EL (cell line): ENCODE data around the gene DNAJC5G.

Experiments
- DNase-seq: peaks from one replicate; pipeline ENCODE4 v3.0.0-alpha.2; 2016

The DNAJC5G gene

GRCh38 chr2:27275211-27276150 is at the start of gene DNAJC5G:
Gene DNAJC5G, plus strand, starts transcription at chr2:27275433. Its CDS starts 1,296 bp downstream, at chr2:27276729.
- no peak for DNase-seq

GRCh38 chr2:27225526-27225925 is 49.7 kb upstream of the DNAJC5G start:
- no peak for DNase-seq

- DNase-seq: no peak
Measured at GRCh38 chr2:27227501-27227900, 47.7 kb upstream of the DNAJC5G start.

GRCh38 chr2:27231921-27232320 is 43.3 kb upstream of the DNAJC5G start:
- DNase-seq: no peak

- DNase-seq: no peak
Measured at GRCh38 chr2:27233341-27233740, 41.9 kb upstream of the DNAJC5G start.

- DNase-seq: no peak
Measured at GRCh38 chr2:27236136-27236535, 39.1 kb upstream of the DNAJC5G start.

GRCh38 chr2:27236626-27237025 is 38.6 kb upstream of the DNAJC5G start:
- no peak for DNase-seq

GRCh38 chr2:27237341-27237945 is 37.8 kb upstream of the DNAJC5G start:
- DNase-seq: no peak

- DNase-seq: no peak
Measured at GRCh38 chr2:27238976-27239375, 36.3 kb upstream of the DNAJC5G start.

- DNase-seq: no peak
Measured at GRCh38 chr2:27240406-27240805, 34.8 kb upstream of the DNAJC5G start.

GRCh38 chr2:27241761-27242613 is 33.2 kb upstream of the DNAJC5G start:
- DNase-seq: no peak

- DNase-seq: no peak
Measured at GRCh38 chr2:27242614-27242951, 32.6 kb upstream of the DNAJC5G start.

- no peak for DNase-seq
Measured at GRCh38 chr2:27243391-27244130, 31.7 kb upstream of the DNAJC5G start.

- DNase-seq: no peak
Measured at GRCh38 chr2:27245116-27245515, 30.1 kb upstream of the DNAJC5G start.

GRCh38 chr2:27245626-27246025 is 29.6 kb upstream of the DNAJC5G start:
- no peak for DNase-seq

- DNase-seq: no peak
Measured at GRCh38 chr2:27247893-27248292, 27.3 kb upstream of the DNAJC5G start.

- DNase-seq: no peak
Measured at GRCh38 chr2:27249159-27249890, 25.9 kb upstream of the DNAJC5G start.

- peak; percentile 44 for DNase-seq
Measured at GRCh38 chr2:27249891-27250651, 25.2 kb upstream of the DNAJC5G start.

- DNase-seq: no peak
Measured at GRCh38 chr2:27250652-27251379, 24.4 kb upstream of the DNAJC5G start.

GRCh38 chr2:27251766-27252165 is 23.5 kb upstream of the DNAJC5G start:
- no peak for DNase-seq
